Mononuclear cell (primary cell): ENCODE measurements around the gene SBNO2. TPM values are rescaled to one million over a fixed set of nuclear protein-coding genes. Genes with fewer than 3 reads are reported as not detected.

Experiments used
- H3K27me3 ChIP-seq: 2 replicates; pipeline ENCODE4 v1.6.0; 2011; ENCODE audit warnings: low read length, control low read depth; ENCODE audit not compliant: insufficient read depth
- H3K4me1 ChIP-seq: 2 replicates; pipeline ENCODE4 v1.5.1; 2011; ENCODE audit warnings: mild to moderate bottlenecking, low read length, control low read depth; ENCODE audit not compliant: insufficient read depth
- H3K4me3 ChIP-seq: 2 replicates; pipeline ENCODE4 v1.5.1; 2011; ENCODE audit warnings: mild to moderate bottlenecking, low read length, moderate library complexity
- H3K9me3 ChIP-seq: 2 replicates; pipeline ENCODE4 v1.5.1; 2011; ENCODE audit warnings: low read depth, mild to moderate bottlenecking, control low read depth, low read length
- total RNA-seq: library from RNA; depleted of rRNA; stranded (reverse); fragments of >200 nt; gene quantifications from one replicate; pipeline ENCODE4 v1.2.3, GENCODE V29; 2012

Gene SBNO2
- total RNA-seq, 1 donor = 53.8 TPM

GRCh38 chr19:1182068-1182467 is 8.0 kb upstream of the SBNO2 start:
- Histone ChIP-seq H3K4me3 (no peak overlapping the region), H3K9me3 (no peaks in the 10 kb centered on the region), H3K4me1 (peaks cover 37% of the 10 kb centered on the region), H3K27me3 (no peaks in the 10 kb centered on the region)

- H3K4me1 ChIP-seq = peaks cover 42% of the 10 kb centered on the region
- no peaks in the 10 kb centered on the region for H3K27me3 ChIP-seq
- H3K4me3 ChIP-seq = no peak overlapping the region
- no peaks in the 10 kb centered on the region for H3K9me3 ChIP-seq
These were observed 7.5 kb upstream of the SBNO2 start for GRCh38 chr19:1181606-1182005.

DNA sequence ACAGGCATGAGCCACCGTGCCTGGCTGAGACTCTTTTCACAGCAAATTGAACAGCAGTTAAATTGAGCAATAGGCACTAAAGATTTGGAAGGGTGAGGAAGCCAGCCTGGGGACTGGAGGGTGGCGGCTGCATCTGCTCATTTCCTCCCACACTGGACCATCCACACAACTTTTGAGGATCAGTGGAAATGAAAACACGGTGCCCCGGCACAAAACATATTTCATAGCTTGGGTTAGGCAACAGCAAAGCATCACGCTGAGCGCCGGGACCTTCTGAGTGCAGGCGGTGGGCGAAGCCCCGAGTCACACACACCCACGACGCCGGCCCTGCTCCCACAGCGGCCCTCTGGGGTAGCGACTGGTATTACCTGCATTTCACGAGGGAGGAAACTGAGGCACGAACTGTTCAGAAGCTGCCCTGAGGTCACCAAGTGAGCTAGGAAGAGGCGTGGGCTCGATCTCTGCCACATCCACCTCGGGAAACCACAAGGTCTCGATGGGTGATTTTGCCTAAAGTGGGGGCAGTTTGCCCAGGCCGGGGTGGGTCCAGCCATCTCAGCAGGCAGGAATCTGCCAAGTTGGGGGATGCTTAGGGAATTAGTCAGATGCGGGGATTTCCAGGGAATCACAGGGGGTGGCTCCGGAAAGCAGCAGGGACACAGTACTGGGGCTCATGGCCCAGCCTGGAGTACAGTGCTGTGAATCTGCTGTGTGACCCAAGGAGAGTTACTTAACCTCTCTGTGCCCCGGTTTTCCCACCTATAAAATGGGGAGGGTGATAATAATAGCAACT is 3.5 kb upstream of the SBNO2 start:
- peaks cover 62% of the 10 kb centered on the region for H3K4me1 ChIP-seq

DNA sequence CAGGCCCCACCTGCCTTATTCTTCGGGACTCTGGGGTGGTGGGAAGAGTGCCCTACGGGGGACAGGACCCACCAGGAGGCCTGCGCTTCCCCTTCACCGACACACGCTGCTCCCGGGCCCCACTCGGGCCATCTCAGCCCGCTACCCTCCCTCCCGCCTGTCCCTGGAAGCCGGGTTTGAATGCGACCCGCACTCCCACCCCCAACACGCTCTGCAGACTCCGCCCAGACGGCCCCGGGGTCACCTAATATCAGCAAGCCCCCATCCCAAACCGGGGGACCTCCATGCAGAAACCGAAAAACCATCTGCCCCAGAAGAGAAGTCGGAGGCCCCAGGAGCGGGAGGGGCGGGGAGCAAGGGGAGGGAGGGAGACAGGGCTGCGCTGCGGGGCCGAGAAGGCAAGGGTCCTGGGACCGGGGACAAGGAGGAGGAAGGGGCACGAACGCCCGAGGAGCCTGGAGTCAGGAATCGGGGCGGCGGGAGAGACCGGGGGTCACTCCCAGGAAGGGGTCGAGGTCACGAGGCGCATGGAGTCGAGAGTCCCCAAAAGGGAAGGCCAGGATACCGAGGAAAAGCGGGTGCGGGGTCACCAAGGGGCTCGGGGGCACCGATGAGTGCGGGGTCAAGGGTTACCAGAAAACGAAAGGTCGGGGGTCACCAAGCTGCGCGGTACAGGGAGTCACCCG is 766 bp downstream of the SBNO2 start:
- Histone ChIP-seq H3K9me3 (no peaks in the 10 kb centered on the region), H3K27me3 (no peaks in the 10 kb centered on the region), H3K4me1 (peaks cover 62% of the 10 kb centered on the region), H3K4me3 (peak overlapping the region; percentile 71)

More for the DNA sequence above, 3.5 kb upstream of the SBNO2 start:
- Histone ChIP-seq H3K4me3 (no peak overlapping the region), H3K9me3 (no peaks in the 10 kb centered on the region), H3K27me3 (no peaks in the 10 kb centered on the region)

- no peaks in the 10 kb centered on the region for H3K9me3 ChIP-seq
- peaks cover 55% of the 10 kb centered on the region for H3K4me1 ChIP-seq
These were observed 1.5 kb downstream of the SBNO2 start for GRCh38 chr19:1172353-1173158.

GRCh38 chr19:1171755-1172352 is 2.2 kb downstream of the SBNO2 start:
- H3K4me1 ChIP-seq = peaks cover 48% of the 10 kb centered on the region
- H3K4me3 ChIP-seq = no peak overlapping the region
- no peaks in the 10 kb centered on the region for H3K9me3 ChIP-seq
- no peaks in the 10 kb centered on the region for H3K27me3 ChIP-seq

More at GRCh38 chr19:1172353-1173158, 1.5 kb downstream of the SBNO2 start:
- peak overlapping the region; percentile 71 for H3K4me3 ChIP-seq
- no peaks in the 10 kb centered on the region for H3K27me3 ChIP-seq

GRCh38 chr19:1170938-1171754 is 2.9 kb downstream of the SBNO2 start:
- no peaks in the 10 kb centered on the region for H3K27me3 ChIP-seq
- no peaks in the 10 kb centered on the region for H3K9me3 ChIP-seq
- peaks cover 42% of the 10 kb centered on the region for H3K4me1 ChIP-seq
- H3K4me3 ChIP-seq = no peak overlapping the region

DNA sequence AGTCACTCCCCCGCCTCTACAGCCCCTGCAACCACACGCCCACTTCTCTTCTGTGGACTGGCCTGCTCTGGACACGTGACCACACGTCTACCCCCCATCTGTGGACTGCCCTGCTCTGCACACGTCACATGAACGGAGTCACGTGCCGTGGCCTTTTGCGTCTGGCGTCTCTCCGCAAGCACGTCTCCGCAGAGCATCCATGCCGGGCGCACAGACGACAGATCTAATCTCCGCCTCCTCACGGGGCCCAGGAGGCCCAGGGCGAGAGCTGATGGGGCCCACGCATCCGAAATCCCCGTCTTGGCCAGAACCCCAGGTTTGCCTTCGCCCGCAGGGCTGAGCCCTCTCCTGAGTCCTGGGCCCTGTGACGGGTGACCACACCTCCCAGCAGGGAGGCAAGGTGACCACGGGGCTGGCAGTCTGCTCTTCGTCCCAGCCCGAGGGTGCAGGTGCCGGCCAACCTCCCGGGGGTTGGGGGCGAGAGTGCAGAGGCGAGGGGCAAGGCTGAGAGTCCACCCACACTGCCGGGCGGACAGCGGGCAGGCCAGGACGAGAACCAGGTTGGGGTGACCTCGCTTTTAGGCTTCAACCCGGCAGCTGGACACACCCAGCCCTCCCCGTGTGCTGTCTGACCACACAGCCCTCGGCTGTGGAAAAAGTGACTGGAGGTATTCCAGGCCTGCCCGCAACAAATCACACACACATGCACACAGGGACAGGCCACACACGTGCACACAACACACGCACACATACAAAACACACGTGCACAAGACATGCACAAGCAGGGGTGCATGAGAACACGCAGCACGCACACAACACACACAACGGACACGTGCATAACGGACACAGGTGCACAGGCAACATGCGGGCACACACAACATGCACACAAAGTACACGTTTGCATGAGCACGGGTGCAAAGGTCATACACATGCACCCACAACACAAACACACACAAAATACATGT is 3.9 kb downstream of the SBNO2 start:
- Histone ChIP-seq H3K9me3 (no peaks in the 10 kb centered on the region), H3K4me1 (peaks cover 40% of the 10 kb centered on the region), H3K4me3 (no peak overlapping the region)

DNA sequence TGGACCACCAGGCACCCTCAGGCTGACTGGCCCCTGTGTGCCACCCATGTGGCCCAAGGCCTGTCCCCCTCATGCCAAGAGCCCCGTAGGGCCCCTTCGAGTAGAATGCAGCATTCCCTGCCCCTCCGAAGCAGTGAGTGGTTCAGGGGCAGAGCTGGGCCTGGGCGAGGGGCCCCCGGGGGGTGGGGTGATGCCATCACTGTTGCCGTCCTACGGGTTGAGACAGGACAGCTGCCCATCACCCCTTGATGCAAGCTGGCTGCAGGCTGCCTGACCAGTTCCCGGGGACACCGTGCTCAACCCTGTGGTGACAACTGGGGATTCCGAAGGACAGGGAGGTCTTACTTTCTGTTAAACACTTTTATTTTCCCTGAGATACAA is 4.7 kb downstream of the SBNO2 start:
- no peaks in the 10 kb centered on the region for H3K9me3 ChIP-seq
- no peaks in the 10 kb centered on the region for H3K27me3 ChIP-seq
- no peak overlapping the region for H3K4me3 ChIP-seq
- peaks cover 37% of the 10 kb centered on the region for H3K4me1 ChIP-seq

More for the DNA sequence above, 3.9 kb downstream of the SBNO2 start:
- no peaks in the 10 kb centered on the region for H3K27me3 ChIP-seq

GRCh38 chr19:1168572-1169410 is 5.3 kb downstream of the SBNO2 start:
- peaks cover 34% of the 10 kb centered on the region for H3K4me1 ChIP-seq
- H3K4me3 ChIP-seq = no peak overlapping the region
- H3K9me3 ChIP-seq = no peaks in the 10 kb centered on the region
- no peaks in the 10 kb centered on the region for H3K27me3 ChIP-seq

DNA sequence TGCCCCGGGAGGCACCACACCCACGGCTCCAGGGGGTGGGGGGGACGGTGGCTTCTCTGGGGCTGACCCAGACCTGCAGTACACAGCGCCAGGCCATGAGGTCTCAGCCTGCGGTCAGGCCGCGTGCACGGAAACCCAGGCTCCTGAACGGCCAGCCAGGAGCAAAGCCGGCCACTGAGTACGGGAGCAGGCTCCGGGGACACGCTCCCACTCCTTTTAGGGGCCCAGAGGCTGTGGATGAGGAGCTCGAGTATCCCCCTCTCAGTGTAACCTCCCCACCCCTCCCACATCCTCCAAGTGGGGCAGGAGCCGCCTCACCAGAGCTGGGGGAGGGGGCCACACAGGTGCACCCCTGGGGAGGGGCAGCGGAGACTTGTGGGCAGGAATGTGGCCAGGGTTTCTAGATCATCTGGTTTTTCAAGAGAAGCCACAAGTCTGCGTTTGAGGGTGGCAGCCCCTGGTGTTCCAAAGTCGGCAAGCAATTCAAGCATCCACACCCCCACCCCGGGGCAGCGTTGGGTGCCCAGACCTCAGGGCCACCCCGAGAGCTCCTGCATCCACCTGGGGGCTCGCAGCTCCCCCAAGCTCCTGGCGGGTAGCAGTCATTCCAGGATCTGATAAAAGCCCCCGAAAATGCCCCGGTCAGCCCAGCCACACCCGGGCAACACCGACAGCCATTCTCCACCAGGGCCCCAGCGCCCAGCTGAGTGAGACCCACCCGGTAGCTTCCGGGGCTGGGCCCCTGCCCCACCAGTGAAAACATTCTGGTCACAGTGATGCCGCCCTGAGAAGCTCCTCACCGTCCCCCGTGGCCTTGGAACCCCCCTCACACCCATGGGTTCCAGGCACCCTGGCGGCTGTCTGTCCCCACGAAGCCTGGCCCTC is 6.1 kb downstream of the SBNO2 start:
- no peaks in the 10 kb centered on the region for H3K9me3 ChIP-seq
- H3K4me1 ChIP-seq = peaks cover 29% of the 10 kb centered on the region
- no peak overlapping the region for H3K4me3 ChIP-seq
- H3K27me3 ChIP-seq = no peaks in the 10 kb centered on the region
